ENCODE results near the gene GABRR3. TPM values are rescaled to one million over a fixed set of nuclear protein-coding genes. Genes with fewer than 3 reads are reported as not detected.

The GABRR3 gene
- total RNA-seq, 2 experiments from 2014 or later, result not detected

- H3K9me3 ChIP-seq (ENCODE audit: low read length), result no peaks in the 10 kb centered on the region
- no peaks in the 10 kb centered on the region for H3K36me3 ChIP-seq (ENCODE audit: insufficient read depth, low read length)
- ChIA-PET POLR2A (interaction anchor here (0.6 kb wide), 1 partner anchor 460 kb away, joined by 5 read pairs; no protein-coding TSS in a partner anchor), CTCF (ENCODE audit: unreplicated experiment) (no interaction called here)
- H3K27ac ChIP-seq (ENCODE audit: low read depth, low read length, poor library complexity, severe bottlenecking), result no peak overlapping the region
- H4K20me1 ChIP-seq (ENCODE audit: insufficient read depth, low read length), result no peaks in the 10 kb centered on the region
- H3K79me2 ChIP-seq (ENCODE audit: insufficient read depth, low read depth, low read length), result no peaks in the 10 kb centered on the region
- no TSS peak for BruUV-seq (replicated peaks)
- no peak overlapping the region for H2AFZ ChIP-seq (ENCODE audit: low read length)
- TF ChIP-seq EZH2phosphoT487 (IDR thresholded peaks at IDR 0.05; ENCODE audit: borderline replicate concordance, low read depth, low read length) (no peak), CTCF (conservative IDR thresholded peaks at IDR 0.05; ENCODE audit: low read length) (no peak)
- H3K9me2 ChIP-seq (ENCODE audit: insufficient read depth, low read length), result no peaks in the 10 kb centered on the region
- no peak overlapping the region for H3K4me3 ChIP-seq (ENCODE audit: low read depth, low read length, poor library complexity, severe bottlenecking)
- intact Hi-C loops (cut with micrococcal nuclease; ENCODE audit: unreplicated experiment), result no loop called here
- H3K4me1 ChIP-seq (ENCODE audit: insufficient read depth, low read length, poor library complexity, severe bottlenecking), result no peaks in the 10 kb centered on the region
- no peak for DNase-seq (ENCODE audit: low spot score)
- H3K4me2 ChIP-seq (ENCODE audit: low read length), result no peak overlapping the region
These were observed 20.9 kb upstream of the GABRR3 start for GRCh38 chr3:98056035-98056434.

- H3K36me3 ChIP-seq (ENCODE audit: insufficient read depth, low read length), result no peaks in the 10 kb centered on the region
These were observed 14.2 kb upstream of the GABRR3 start for GRCh38 chr3:98049271-98049670.

More at GRCh38 chr3:98049271-98049670, 14.2 kb upstream of the GABRR3 start:
- DNase-seq (ENCODE audit: low spot score), result no peak
- BruUV-seq (replicated peaks), result no TSS peak
- POLR2A ChIA-PET, result no interaction called here
- H3K9me3 ChIP-seq (ENCODE audit: low read length), result no peaks in the 10 kb centered on the region
- intact Hi-C loops (cut with micrococcal nuclease; ENCODE audit: unreplicated experiment), result no loop called here
- H3K79me2 ChIP-seq (ENCODE audit: insufficient read depth, low read depth, low read length), result no peaks in the 10 kb centered on the region
- H3K4me2 ChIP-seq (ENCODE audit: low read length), result no peak overlapping the region
- H2AFZ ChIP-seq (ENCODE audit: low read length), result no peak overlapping the region
- no peak overlapping the region for H3K4me3 ChIP-seq (ENCODE audit: low read depth, low read length, poor library complexity, severe bottlenecking)
- CTCF ChIA-PET (ENCODE audit: unreplicated experiment), result no interaction called here
- no peaks in the 10 kb centered on the region; the same call in 1 of the 2 replicates for H4K20me1 ChIP-seq (ENCODE audit: insufficient read depth, low read length)
- no peaks in the 10 kb centered on the region for H3K4me1 ChIP-seq (ENCODE audit: insufficient read depth, low read length, poor library complexity, severe bottlenecking)
- no peak for TF ChIP-seq EZH2phosphoT487 (IDR thresholded peaks at IDR 0.05; ENCODE audit: borderline replicate concordance, low read depth, low read length)
- no peak for TF ChIP-seq CTCF (conservative IDR thresholded peaks at IDR 0.05; ENCODE audit: low read length)
- no peaks in the 10 kb centered on the region for H3K9me2 ChIP-seq (ENCODE audit: insufficient read depth, low read length)
- no peak overlapping the region for H3K27ac ChIP-seq (ENCODE audit: low read depth, low read length, poor library complexity, severe bottlenecking)
